Transverse colon (tissue), 4 donors: ENCODE measurements around the gene PTPA.

ENCODE experiments used
- EP300 ChIP-seq: sonication (generic); formaldehyde crosslinking; IDR thresholded peaks from one replicate; pipeline ENCODE4 v1.6.1; 2017; ENCODE audit warnings: antibody characterized with exemption, low read depth
- POLR2A ChIP-seq: fragments of 450-650 bp; IDR thresholded peaks from one replicate; pipeline ENCODE4 v1.6.1; 2016; ENCODE audit warnings: antibody characterized with exemption, mild to moderate bottlenecking, moderate library complexity
- POLR2AphosphoS5 ChIP-seq, 3 donors: sonication (generic); formaldehyde crosslinking; IDR thresholded peaks; one replicate each; pipeline ENCODE4 v1.6.1; 2016; ENCODE audit warnings: antibody characterized with exemption in 3 of 3
- TF ChIP-seq, protein P1 (sequence below), 5 experiments: fragments of 200-600 bp in 3 of 5; fragments of 450-650 bp in 2 of 5; sonication (generic) in 3 of 5; IDR thresholded peaks; 1 replicate in 2 of 5; 2 replicates in 3 of 5; pipeline ENCODE4 v1.5.1; 2016 to 2017; ENCODE audit warnings: antibody characterized with exemption in 5 of 5, inconsistent platforms in 3 of 5, mild to moderate bottlenecking in 2 of 5, moderate library complexity in 1 of 5

DNA sequence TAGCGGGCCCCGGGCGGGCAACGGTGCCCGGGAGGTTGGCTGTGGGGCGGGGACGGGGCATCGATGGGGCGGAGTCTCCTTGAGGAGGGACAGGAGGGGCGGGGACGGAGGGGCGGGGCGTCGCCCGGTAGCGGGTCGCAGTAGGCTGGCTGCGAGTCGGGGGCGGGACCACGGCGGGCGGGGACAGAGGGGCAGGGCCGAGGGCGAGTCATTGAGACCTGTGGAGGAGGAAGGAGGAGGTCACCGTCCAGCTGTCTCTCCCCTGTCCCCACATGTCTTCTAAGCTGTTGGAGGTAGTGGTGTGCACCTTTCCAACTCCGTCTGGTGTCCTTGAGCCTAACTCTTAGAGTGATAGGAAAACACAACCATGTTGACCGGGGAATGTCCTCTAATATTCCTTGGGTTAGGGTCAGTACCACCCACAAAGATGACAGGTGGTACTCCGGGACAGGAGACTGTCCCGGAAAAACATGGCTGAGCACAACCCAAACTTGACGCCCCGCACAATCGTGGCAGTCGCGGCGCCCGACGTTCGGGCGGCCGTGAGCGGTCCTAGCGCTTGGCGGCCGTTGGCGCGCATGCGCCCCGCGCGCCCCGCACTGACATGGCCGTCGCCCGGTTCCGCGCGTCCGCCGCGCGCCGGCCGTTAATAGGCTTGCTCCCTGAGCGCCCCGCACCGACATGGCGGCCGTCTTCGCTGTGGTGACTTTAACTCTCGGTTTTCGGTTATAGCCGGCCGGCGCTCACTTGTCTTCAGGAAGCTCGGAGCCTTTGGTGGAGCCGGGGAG lies at the start of gene PTPA, which contains the start of gene CRAT:
- TF ChIP-seq POLR2AphosphoS5 (IDR thresholded peaks at IDR 0.05): peak; percentile 98 to 99 (median 98)
- TF ChIP-seq, protein P1, sequence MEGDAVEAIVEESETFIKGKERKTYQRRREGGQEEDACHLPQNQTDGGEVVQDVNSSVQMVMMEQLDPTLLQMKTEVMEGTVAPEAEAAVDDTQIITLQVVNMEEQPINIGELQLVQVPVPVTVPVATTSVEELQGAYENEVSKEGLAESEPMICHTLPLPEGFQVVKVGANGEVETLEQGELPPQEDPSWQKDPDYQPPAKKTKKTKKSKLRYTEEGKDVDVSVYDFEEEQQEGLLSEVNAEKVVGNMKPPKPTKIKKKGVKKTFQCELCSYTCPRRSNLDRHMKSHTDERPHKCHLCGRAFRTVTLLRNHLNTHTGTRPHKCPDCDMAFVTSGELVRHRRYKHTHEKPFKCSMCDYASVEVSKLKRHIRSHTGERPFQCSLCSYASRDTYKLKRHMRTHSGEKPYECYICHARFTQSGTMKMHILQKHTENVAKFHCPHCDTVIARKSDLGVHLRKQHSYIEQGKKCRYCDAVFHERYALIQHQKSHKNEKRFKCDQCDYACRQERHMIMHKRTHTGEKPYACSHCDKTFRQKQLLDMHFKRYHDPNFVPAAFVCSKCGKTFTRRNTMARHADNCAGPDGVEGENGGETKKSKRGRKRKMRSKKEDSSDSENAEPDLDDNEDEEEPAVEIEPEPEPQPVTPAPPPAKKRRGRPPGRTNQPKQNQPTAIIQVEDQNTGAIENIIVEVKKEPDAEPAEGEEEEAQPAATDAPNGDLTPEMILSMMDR (IDR thresholded peaks at IDR 0.05): no peak
- peak; percentile 97 for TF ChIP-seq POLR2A
- TF ChIP-seq EP300: no peak
